ENCODE results near the gene CLTB. TPM values are rescaled to one million over a fixed set of nuclear protein-coding genes. Genes with fewer than 3 reads are reported as not detected.
A peak's percentile ranks its signal among the peaks of the same experiment; 100 is the strongest.

CLTB gene
- total and polyA plus RNA-seq, 3 donors from 2014 or later = 60.8 to 107 (median 103) TPM

- Histone ChIP-seq H3K36me3 (ENCODE audit: low read depth, missing control alignments) (no peaks in the 10 kb centered on the region), H3K27ac (peak overlapping the region; percentile 72 to 73), H3K4me3 (peak overlapping the region; percentile 94 to 98), H3K4me1 (peaks cover 9% of the 10 kb centered on the region), H3K9me3 (no peaks in the 10 kb centered on the region), H3K27me3 (no peaks in the 10 kb centered on the region)
- TF ChIP-seq POLR2A (IDR thresholded peaks at IDR 0.05) = no peak
- TF ChIP-seq, protein P1, sequence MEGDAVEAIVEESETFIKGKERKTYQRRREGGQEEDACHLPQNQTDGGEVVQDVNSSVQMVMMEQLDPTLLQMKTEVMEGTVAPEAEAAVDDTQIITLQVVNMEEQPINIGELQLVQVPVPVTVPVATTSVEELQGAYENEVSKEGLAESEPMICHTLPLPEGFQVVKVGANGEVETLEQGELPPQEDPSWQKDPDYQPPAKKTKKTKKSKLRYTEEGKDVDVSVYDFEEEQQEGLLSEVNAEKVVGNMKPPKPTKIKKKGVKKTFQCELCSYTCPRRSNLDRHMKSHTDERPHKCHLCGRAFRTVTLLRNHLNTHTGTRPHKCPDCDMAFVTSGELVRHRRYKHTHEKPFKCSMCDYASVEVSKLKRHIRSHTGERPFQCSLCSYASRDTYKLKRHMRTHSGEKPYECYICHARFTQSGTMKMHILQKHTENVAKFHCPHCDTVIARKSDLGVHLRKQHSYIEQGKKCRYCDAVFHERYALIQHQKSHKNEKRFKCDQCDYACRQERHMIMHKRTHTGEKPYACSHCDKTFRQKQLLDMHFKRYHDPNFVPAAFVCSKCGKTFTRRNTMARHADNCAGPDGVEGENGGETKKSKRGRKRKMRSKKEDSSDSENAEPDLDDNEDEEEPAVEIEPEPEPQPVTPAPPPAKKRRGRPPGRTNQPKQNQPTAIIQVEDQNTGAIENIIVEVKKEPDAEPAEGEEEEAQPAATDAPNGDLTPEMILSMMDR (IDR thresholded peaks at IDR 0.05) = no peak
- peak; percentile 38 for DNase-seq
- intact Hi-C loops (cut with DNase I; ENCODE audit: low total_unique reads) = no loop called here
- 1% methylated on average over 25 to 26 of the region's 27 CpGs for WGBS, 2 donors
Measured at GRCh38 chr5:176360894-176361436, 55.4 kb downstream of the CLTB start.

DNA sequence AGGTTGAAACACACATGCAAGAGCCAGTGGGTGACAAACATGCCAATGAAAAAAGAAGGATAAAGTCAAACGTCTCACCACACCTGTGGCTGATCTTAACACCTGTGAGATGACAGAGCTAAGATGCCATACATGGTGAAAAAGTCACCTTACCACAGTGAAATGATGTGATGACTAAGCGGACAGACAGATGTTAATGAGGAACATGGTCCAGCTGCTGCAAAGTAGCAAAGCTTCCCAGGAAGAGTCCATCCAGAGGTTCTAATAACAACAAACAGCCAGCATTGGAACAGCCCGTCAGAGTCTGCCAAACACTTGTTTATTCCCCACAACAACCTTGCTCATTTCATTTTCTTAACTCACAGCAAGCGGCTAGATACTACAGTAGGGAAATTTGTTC is 56.7 kb downstream of the CLTB start:
- H3K4me1 ChIP-seq = peaks cover 9% of the 10 kb centered on the region
- intact Hi-C loops (cut with DNase I; ENCODE audit: low total_unique reads) = no loop called here
- H3K27ac ChIP-seq = no peak overlapping the region
- H3K4me3 ChIP-seq = no peak overlapping the region
- H3K27me3 ChIP-seq = no peaks in the 10 kb centered on the region
- DNase-seq = no peak
- H3K9me3 ChIP-seq = no peaks in the 10 kb centered on the region
- no peaks in the 10 kb centered on the region for H3K36me3 ChIP-seq (ENCODE audit: low read depth, missing control alignments)
- 37 to 45% methylated on average over 4 of the region's 4 CpGs for WGBS, 2 donors
- no peak for TF ChIP-seq POLR2A (IDR thresholded peaks at IDR 0.05)
- TF ChIP-seq, protein P1 (IDR thresholded peaks at IDR 0.05) = no peak

- H3K36me3 ChIP-seq (ENCODE audit: low read depth, missing control alignments) = no peaks in the 10 kb centered on the region
Measured at GRCh38 chr5:176356179-176356566, 60.2 kb downstream of the CLTB start.

DNA sequence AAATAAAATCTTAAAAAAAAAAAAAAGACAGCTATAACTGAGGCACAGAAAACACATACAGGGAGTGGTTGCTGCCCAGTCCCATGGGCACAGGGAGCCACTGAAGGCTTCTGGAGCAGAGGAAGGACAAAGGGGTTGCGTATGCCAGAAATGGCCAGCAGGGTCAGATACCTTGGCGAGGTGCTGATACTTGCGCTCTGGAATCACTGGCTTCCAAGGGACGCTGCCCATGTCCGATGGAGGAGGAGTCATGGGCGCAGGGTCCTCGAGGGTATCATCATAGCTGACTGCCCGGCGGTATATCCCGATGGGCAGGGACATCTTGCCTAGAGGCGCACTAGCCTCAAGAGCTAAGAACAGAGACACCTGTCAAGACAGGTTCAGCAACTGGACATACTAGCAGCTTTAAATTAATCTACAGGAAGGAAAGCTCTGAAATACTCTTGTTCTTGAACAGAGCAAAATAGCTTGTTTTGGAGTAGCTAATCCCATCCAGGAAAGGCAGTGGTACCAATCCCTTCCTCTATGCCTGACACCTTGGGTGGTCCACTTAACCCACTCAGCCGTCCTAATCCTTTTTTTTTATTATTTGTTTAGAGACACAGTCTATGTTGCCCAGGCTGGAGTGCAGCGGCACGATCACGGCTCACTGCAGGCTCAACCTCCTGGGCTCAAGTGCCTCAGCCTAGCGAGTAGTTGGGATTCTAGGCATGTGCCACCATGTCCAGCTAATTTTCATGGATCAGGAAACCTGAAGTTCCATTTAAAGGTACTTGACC is 60.8 kb downstream of the CLTB start:
- no peak overlapping the region for H3K27ac ChIP-seq
- no peaks in the 10 kb centered on the region for H3K27me3 ChIP-seq
- WGBS, 2 donors = 88 to 92% methylated on average over 14 to 16 of the region's 16 CpGs
- intact Hi-C loops (cut with DNase I; ENCODE audit: low total_unique reads) = no loop called here
- TF ChIP-seq, protein P1 (IDR thresholded peaks at IDR 0.05) = no peak
- TF ChIP-seq POLR2A (IDR thresholded peaks at IDR 0.05) = no peak
- no peak overlapping the region for H3K4me3 ChIP-seq
- no peak for DNase-seq
- peaks cover 9% of the 10 kb centered on the region for H3K4me1 ChIP-seq
- no peaks in the 10 kb centered on the region for H3K9me3 ChIP-seq
- no peaks in the 10 kb centered on the region for H3K36me3 ChIP-seq (ENCODE audit: low read depth, missing control alignments)

More at GRCh38 chr5:176356179-176356566, 60.2 kb downstream of the CLTB start:
- TF ChIP-seq, protein P1 (IDR thresholded peaks at IDR 0.05) = no peak
- no peak for TF ChIP-seq POLR2A (IDR thresholded peaks at IDR 0.05)
- intact Hi-C loops (cut with DNase I; ENCODE audit: low total_unique reads) = no loop called here
- no peak for DNase-seq
- Histone ChIP-seq H3K27me3 (no peaks in the 10 kb centered on the region), H3K4me1 (peaks cover 9% of the 10 kb centered on the region), H3K4me3 (no peak overlapping the region), H3K27ac (no peak overlapping the region), H3K9me3 (no peaks in the 10 kb centered on the region)
- 86 to 92% methylated on average over 3 of the region's 3 CpGs for WGBS, 2 donors

Measured in testis (tissue), 3 donors.